Measurements from ENCODE around the gene ESRRA.

- TF ChIP-seq CTCF (IDR thresholded peaks at IDR 0.05): no peak
- no peak for TF ChIP-seq POLR2A (IDR thresholded peaks at IDR 0.05; ENCODE audit: low read depth)
- TF ChIP-seq POLR2AphosphoS5 (IDR thresholded peaks at IDR 0.05): no peak
Observed at GRCh38 chr11:64321026-64321425, 15.7 kb downstream of the ESRRA start.
